HG03103 (cell line): ENCODE measurements around the gene GPR39.

Experiments
- ATAC-seq: cut with Tn5 transposase; IDR thresholded peaks from one replicate; pipeline ENCODE4 v1.9.1; 2021; ENCODE audit warnings: low read depth; ENCODE audit not compliant: unreplicated experiment

Gene GPR39

DNA sequence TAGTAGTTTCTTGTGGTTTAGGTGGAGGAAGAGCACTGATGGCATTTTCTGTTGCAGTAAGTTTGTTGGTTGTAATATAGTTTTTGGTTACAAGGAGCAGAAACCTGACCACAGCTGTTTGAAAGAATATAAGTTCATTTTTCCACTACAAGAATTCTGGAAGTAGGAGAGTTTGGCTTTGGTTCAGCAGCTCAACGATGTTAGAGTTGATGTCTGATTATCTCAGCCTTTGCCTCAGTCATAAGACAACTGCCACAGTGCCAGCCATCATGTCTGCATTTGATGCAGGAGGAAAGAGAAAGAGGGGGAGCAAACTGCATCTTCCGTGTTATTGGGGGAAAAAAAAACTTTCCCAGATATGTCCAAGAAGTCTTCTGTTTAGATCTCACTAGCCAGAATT is 134.3 kb downstream of the GPR39 start:
- ATAC-seq = no peak

DNA sequence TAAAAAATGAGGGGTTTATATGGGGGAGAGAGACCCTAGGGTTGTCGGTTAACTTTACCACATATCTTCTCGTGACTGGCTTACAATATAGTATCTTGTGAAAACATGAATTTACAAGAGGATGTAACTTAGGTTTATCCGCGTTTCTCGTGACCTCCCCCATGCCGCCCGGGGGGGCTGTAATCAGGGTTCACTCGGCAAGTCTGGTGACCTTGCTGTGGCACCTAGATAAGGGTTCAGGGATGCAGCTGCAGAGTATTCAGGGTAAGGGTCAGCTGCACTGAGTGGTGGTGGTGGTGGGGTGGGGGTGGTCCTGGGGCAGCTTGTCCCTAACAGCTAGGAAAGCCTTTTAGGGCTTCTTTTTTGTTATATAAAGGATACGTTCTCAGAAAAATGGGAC is 141.1 kb downstream of the GPR39 start:
- ATAC-seq = no peak

DNA sequence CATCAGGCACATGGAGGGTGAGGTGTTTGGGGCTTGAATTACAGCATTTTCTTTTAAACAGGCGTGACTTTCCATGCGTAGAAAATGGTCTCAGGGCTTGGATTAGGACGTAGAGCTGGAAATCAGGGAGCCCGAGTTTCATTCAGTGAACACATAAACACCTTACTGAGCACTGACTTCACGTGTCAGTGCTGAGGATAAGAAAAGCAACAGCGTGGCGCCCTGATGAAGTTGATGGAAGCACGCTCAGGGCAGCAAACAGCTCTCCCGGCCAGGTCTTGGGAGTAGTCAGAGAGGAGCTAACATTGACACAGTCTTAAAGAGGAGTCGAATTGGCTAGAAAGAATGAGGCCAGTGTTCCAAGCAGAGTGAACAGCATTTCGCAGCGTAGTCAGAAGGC is 142.7 kb downstream of the GPR39 start:
- no peak for ATAC-seq

DNA sequence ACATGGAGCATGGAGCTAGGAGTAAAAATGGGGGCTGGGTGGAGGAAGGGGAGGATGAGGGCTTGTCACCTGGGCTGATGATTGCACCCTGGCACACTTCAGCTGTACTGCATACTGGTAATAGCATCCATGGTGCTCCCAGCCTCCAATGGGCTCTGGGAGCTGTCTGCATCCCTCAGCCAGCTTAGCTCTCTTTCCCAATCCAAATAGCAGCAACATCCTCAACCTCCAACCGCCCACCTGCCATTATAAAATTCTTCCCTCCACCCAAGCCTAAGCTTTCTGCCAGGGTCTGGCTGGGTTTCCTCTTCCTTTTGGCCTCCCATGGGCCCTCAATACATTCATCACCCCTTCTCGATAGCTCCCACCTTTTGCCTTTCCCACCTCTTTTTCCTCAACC is 143.3 kb downstream of the GPR39 start:
- ATAC-seq = no peak

DNA sequence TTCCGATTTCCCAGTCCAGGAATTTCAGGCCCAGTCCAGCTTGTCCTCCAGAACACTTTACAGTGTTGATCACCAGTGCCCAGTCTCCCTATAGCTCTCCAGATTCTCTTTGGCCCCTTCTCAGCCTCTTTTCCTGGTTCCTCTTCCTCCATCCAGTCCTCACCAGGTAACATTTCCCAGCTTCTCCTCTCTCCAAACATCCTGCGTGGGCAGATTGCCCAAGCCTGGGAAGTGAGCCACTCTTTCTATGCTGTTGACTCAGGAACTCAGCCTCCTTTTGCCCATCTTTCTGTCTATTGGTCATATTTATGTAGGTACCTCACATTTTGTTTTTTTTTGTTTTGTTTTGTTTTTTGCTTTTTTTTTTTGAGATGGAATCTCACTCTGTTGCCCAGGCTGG is 144.0 kb downstream of the GPR39 start:
- ATAC-seq = no peak

DNA sequence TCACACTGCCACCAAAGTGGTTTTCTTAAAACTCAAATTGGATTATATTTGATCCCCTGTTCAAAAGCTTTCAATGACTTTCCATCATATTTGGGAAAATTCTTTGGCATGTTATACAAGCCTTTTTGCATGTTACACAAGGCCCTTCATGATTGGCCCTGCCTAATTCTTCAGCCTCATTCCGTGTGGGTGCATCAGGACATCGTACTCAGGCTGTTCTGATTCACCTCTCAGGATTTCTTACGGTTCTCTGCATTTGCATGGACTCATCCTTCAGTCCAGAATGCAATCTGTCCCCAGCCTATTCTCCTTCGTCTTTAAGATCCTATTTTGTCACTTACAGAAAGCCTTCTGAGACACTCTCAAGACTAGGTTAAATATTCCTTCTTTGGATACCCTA is 145.6 kb downstream of the GPR39 start:
- ATAC-seq = no peak

DNA sequence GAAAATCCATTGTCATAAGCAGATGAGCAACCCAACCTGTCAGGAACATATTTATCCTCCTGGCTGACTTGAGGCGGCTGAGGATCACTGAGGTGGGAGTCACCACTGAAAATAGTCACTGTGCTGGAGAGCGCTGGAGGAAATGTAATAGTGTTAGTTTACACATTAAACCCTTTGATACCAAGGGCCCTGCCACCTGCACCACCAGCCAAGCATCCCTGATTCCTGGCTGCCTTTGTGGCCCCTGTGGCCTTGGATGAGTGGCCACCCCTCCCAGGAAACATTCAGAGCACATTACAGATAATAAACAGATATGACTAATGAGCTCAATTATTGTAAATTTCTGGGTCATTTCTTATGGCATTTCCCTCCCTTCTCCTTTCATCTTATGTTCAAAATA is 147.5 kb downstream of the GPR39 start:
- no peak for ATAC-seq

DNA sequence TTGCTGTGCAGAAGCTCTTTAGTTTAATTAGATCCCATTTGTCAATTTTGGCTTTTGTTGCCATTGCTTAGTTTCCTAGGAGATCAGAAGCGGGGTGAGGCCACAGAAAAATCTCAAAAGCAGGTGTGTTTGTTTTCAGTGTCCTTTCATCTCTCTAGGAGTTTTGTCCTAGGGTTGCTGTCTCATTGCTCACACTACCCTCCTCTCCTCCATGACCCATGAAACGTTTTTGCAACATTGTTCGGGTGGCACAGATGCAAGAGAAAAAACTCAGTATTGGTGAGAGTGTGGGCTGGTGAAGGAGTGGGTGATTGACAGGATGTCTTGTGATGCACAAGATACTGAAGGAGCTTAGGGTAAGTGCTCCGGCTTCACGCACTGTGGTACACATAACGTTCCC is 149.8 kb downstream of the GPR39 start:
- no peak for ATAC-seq

DNA sequence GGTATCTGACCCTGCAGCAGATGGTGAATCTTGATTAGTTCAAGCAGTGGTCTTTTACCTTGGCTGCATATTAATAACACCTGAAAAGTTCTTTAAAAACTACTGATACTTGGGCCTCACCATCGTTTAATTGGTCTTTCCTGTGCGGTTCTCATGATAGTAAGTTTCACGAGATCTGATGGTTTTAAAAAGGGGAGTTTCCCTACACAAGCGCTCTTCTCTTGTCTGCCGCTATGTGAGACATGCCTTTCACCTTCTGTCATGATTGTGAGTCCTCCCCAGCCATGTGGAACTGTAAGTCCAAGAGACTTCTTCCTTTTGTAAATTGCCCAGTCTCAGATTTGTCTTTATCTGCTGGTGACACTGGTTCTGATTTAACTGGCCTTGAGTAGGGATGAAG is 151.1 kb downstream of the GPR39 start:
- no peak for ATAC-seq

DNA sequence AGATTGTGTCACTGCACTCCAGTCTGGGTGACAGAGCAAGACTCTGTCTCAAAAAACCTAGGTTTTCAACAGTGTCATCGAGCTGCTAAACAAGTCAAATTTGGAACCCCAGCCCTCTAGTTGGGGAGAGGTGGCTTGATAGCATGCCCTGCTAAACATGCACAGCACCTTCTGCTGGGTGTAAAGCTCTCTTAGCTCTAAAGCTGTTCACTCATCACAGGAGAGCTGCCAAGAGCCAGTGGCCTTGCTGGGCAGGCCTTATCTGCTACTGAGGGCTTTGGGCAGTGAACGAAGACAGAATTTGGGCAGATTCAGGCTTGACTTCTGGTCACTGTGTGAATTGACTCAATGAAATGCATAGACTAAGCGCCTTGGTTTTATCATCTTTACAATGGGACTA is 152.1 kb downstream of the GPR39 start:
- no peak for ATAC-seq

DNA sequence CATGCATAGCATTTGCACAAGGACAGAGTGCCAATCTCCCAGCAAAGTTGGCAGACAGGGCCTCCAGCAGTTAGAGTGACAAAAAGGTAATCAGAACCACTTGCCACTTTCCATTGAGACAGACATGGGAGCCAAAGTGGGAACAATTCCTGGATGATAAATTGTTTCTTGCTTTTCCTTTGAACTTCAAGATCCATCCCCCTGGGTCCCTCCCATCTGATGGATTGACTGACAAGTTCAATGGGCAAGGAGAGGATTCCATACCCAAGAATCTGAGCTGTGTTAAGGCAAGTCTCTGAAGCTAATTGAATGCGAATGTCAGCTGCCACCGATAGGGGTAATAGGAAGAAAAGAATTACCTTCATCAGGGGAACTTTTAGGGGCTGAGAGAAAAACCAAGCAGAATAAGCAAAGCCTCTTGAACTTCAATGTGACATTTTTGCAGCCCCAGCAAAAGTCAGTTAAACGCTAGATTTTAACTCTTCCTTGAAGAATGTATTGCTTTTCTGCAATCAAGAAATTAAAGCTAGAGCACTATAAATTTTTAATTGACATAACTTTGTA is 156.9 kb downstream of the GPR39 start:
- ATAC-seq = no peak

DNA sequence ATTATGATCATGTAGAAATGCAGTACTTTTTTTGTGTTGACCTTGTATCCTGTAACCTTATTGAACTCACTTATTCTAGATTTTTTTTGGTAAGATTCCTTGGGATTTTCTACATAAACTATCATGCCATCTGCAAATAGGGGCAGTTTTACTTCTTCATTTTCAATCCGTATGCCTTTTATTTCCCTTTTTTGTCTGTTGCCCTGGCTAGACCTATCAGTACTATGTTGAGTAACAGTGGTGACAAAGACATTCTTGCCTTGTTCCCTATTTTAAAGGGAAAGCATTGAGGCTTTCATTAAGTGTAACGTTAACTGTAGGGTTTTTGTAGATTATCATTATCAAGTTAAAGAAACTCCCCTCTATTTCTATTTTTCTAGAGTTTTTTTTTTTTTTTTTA is 161.1 kb downstream of the GPR39 start:
- ATAC-seq = no peak

DNA sequence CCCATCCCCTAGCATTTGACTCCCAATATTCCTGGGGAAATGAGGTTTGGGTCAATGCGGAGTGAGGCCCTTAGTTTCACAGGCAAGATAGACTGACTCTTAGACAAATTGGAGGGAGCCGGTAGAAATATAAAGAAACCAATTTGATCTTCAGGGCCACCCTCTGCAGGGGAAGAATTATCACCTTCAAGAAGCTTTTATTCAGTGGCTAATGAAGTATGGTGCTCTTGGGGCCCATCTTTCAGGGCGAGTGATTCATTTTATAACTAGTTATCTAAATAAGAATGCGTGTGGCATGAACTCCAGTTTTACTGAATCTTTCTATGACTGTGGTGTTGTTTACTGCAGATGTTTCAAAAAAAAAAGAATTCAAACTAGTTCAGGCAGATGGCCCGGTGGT is 165.0 kb downstream of the GPR39 start:
- ATAC-seq = no peak

DNA sequence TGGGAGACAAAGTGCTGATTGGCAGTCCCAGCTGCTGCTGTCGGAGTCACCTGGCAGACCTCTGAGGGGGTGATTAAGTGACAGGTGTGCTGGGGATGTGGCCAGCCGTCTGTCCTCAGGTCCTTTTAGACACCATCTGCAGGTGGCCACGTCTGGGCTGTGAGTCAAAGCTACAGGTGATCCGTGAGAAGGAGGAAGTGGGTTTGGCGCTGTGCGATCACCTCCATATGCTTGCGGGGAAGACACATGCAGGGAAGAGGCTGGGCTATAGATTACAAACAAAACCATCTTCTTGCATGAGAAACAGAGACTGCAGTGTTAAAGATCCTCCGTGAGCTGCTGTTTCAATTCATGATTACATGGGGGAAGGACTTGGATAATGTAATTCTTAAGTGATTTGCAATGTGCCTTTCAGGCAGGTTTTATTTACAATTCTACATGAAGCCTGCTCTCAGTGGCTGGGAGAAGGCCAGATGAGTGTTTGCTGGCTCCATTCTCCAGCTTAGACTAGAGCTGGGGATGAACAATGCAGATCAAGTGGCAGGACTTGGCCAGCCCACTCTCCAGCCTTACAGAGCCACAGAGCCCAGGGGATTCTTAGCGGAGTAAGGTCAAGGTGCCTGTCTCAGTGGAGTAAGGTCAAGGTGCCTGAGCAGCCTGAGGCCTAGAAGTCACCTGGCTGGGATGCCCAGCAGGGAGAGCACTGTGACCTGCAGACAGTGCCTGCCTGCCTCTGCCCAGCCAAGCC is 165.6 kb downstream of the GPR39 start:
- ATAC-seq = no peak

DNA sequence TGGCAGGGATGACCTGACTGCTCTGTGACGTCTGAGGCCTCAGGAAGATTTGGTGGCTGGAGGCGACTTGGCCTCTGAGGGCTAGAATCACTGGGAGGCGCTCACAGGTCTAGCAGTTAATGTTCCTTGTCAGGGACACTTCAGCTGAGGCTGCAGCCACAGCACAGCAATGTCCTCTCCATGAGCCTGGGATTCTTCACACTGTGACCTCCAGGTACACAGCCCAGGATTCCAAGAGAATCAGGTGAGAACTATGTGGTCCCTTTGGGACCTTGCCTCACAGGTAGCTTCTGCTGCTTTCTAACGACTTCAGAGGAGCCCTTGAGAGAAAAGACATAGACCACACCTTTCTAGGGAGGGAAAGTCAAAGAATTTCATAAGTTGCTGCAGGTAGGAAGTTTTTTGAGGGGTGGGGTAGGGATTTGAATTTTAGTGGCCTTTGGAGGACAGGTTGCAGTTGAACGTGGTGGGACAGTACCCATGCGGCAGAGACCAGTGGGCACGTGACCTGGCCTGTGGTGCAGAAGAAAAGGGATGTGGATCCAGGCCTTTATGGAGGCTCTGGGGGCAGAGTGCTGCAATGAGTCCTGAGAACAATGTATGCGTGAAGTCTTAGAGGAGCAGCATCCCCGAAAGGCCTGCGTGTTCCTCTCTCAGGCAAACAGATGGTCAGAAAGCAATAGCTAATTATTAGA is 167.2 kb downstream of the GPR39 start:
- ATAC-seq = no peak

DNA sequence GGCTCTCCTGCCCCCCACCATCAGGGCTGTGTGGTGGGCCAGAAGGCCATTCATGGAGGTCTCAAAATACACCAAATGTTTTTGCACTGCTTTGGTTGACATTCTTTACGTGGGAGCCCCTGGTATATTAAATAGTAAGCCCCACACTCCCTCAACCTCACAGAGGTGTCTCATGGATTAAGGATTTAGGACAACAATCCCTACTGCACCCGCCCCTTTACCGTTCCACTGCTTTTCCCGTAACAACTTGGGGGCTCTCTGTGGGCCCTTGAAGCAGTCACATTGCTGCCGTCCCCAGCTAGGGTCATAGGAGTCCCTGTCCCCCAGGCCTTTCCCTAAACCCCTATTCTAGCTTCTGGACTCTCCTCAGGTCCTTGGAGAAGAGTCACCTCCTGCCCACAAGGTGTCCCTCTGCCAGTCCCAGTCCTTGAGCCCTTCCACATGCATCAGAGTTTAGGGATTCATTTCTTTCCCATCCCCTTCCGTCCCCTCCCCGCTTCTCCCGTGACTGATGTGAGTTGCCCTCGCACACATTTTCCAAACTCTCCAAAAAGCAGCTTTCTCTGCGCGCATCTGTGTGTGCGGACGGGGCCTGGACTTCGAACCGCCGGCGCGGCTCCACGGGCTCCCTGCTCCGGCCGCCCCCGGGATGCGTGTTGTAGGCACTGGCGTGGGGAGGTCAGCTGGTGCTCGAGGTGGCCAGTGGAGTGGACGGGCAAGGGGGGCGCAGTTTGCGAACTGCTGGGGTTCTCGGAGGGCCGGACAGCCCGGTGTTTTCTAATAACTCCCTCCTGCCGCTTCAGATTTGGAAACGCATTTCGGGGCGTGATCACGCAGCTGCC is 168.6 kb downstream of the GPR39 start:
- ATAC-seq = no peak

DNA sequence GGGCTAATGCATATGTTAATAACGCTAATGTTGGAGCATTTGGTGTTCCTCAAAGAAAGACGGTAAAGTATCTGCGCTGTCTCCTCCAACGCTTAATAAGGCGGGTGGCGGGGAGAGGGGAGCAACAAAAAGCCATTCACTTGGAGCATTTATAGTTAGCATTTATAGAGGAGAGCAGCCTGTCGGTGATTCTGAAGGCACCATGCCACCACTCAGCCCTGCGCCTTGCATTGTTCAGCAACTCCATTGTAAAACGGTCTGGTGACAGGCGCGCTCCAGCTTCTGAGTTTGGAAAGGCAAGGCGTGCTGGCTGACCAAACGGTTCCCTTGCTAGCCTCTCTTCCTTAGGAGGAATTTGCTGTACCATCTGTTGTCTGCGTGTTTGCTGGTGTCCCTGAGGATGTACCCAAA is 169.5 kb downstream of the GPR39 start:
- no peak for ATAC-seq

DNA sequence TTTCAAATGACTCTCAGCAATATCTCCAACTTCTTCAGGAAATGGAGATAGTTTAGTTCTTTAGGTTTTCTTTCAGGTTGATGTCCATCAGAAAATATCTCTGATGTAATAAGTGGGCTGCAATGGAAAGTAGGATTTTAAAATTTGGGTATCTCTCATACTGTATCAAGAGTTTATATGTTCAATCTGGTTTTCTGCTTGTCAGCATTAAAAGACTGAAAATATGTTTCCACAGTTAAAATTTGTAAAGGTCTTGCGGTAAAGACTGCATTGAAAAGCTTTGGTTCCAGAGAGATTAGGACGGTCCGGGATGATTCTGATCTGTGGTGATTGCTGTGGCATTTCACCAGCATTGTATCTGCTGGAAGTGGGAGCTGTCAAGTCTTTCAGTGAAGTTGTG is 170.2 kb downstream of the GPR39 start:
- no peak for ATAC-seq

DNA sequence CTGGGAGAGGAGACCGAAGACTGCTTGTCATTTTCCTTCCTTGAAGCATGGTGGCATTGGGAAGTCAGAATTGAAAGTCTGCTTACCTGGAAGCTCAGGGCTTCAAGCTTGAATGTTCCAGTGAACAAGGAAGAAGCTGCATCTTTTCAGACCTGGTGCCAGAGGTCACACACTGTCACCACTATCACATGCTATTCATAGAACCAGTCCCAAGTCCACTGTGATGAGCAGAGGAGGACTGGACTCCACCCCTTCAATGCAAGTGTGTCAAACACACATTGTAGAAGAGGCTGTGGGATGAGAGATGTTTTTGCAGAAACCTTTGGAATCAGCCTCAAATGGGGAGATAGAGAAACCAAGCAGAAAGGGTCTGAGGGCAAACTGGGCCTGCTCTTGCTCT is 172.0 kb downstream of the GPR39 start:
- no peak for ATAC-seq

DNA sequence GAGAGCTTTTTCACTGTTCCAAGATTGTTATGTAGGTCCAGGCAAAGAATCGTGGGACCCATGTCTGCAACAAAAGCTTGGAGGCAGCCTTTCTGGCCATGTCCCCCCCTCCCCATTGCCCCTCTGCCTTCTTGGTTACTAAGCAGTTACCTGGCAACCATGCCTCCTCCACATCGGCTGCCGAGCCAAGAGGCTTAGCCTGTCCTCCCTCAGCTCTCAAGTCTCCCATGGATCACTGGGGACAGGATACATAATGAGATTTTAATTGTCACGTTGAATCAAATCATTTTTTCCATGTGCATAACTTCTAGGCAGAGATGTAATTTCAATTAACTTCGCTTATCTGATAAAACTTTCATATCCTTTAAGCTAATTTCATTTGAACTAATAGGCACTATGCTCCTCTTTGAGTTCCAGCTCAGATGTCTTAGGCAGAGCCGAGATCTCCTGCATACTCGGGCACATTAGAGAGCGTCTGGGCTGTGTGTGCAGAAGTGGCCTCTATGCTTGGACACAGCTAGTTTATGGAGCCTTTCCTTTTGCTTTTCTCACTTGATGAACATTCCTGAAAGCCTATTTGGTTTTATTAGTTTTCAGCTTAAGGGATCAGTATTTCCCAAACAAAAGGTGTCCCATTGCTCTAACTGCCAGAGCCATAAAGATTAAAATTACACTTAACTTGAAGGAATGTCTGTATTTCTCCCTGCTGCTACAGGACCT is 172.7 kb downstream of the GPR39 start:
- ATAC-seq = no peak

DNA sequence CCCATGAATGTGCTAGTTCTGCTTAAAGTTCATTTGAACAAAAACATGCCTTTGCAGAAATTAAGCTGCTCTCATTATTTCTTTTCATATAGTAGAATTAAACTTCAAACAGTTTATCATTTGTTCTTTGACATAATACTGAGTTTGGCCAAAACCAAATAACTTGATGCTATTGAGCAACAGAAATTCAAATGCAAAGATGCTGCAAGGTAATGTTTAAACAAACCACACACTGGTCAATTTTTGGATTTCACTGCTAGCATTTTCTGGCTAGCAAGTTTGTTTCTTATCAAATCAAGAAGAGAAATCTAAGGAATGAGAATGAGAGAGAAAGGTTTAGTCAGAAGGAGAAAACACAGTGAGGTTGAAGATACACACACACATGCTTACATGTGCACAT is 173.4 kb downstream of the GPR39 start:
- no peak for ATAC-seq
